GM21576 (cell line): Measurements from ENCODE around the gene STAU1.
A peak's percentile ranks its signal among the peaks of the same experiment; 100 is the strongest.
"Not testable (repeated sequence)": the region's sequence is repeated elsewhere in the genome, so short reads cannot be mapped to it uniquely, and the experiment has no call there.

Source experiments
- ATAC-seq: cut with Tn5 transposase; IDR thresholded peaks from one replicate; pipeline ENCODE4 v1.9.1; 2021; ENCODE audit warnings: mild to moderate bottlenecking, moderate library complexity; ENCODE audit not compliant: unreplicated experiment

Gene STAU1

DNA sequence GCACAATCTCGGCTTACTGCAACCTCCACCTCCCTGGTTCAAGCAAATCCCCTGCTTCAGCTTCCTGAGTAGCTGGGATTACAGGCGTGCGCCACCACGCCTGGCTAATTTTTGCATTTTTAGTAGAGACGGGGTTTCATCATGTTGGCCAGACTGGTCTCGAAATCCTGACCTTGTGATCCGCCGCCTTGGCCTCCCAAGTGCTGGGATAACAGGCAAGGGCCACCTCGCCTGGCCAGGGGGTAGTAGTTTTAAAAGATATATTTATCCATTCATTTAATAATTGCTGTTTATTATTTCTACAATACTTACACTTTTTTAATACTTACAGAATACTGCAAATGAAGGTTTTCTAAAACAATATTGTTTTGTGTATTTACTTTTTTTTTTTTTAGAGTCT, 15.6 kb upstream of the STAU1 start:
- ATAC-seq, result no peak

DNA sequence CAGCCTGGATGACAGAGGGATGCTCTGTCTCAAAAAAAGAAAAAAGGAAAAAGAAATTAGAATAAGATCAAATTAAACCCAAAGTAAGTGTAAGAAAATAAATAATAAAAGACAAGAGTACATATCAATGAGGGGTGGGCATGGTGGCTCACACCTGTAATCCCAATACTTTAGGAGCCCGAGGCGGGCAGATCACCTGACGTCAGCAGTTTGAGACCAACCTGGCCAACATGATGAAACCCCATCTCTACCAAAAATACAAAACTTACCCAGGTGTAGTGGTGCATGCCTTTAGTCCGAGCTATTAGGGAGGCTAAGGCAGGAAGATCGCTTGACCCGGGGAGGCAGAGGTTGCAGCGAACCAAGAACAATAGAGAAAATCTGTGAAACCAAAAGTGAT, 14.9 kb upstream of the STAU1 start:
- no peak for ATAC-seq

DNA sequence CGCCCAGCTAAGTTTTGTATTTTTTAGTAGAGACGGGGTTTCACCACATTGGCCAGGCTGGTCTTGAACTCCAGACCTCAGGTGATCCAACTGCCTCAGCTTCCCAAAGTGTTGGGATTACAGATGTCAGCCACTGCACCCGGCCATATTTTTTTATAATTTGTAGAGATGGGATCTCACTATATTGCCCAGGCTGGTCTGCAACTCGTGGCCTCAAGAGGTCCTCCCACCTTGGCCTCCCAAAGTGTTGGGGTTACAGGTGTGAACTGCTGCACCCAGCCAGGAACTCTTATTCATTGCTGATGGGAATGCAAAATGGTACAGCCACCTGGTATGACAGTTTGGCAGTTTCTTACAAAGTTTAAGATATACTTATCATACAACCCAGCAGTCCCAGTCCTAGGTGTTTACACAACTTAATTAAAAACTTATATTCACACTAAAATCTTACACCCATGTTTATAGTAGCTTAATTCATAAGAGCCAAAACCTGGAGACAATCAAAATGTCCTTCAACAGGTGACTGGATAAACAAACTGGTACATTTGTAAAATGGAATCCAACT, 11.7 kb upstream of the STAU1 start:
- ATAC-seq, result no peak

DNA sequence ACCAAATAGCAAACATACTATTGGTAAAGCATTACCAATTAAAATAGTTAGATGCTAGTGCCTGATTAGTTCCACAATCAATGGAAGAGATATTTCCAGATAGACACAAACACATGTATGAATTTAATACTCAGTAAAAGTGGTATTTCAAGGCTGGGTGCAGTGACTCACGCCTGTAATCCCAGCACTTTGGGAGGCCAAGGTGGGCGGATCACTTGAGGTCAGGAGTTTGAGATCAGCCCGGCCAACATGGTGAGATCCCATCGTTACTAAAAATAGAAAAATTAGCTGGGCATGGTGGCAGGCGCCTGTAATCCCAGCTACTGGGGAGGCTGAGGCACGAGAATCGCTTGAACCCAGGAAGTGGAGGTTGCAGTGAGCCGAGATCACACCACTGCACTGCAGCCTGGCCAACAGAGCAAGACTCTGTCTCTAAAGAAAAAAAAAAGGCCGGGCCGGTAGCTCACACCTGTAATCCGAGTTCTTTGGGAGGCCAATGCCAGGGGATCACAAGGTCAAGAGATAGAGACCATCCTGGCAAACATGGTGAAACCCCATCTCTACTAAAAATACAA, 4.9 kb upstream of the STAU1 start:
- ATAC-seq, result not testable (repeated sequence)

DNA sequence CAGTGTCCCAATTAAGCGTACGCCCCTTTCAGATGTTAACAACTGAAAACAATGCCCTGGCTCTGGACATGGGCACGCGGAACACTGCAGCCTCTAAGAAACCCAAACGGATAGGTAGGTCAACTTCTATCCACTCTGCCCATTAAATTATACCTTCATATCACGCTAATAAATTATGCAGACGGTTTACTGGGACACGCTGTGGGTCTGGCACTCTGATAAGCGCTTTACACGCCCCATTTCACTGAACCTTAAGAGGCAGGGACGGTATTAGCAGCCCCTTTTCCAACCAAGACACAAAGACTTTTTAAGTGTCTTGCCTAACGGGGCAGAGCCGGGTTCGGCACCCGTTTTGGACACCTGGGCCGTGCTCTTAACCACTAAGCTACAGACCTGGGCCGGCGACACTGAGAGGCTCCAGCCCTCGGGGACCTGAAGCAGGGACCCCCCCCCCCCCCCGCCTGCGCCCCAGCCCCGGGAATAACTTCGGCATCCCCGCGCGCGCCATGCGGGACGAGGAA, 744 bp downstream of the STAU1 start:
- peak; percentile 3 for ATAC-seq

DNA sequence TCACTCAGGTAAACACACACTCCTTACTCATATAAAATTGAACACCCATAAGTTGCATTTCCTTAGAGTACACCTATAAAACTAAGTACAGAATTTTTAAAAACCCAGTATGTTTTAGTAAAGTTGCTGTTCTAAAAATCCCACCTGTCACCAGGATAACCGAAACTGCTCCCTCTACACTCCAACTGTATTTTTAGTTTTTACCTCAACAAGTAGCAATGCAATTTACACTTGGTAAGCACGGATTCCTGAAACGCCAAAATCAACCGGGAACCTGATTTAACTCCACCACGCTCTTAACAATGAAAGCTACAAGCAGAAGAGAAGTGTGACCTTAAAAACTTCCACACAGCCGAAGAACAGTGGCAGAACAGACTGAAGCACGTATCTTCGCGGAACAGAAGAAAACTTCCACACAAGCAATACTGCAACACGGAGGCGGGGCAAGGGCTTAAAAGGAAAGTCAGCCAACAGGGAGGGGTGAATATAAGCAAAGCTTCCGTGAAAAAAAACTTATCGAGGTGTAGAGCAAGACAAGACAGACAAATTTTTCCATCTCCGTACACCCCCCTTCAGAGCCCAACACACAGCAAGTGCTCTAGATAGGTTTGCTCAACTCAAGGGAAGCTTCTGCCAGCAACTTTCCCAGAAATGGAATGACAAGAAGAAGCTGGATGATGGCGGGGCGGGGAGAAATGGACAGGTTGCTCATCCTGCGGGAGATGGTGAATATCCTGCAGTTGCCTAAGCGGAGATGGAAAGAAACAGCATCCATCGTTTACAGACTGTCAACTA, 1.4 kb downstream of the STAU1 start:
- ATAC-seq, result peak; percentile 37

DNA sequence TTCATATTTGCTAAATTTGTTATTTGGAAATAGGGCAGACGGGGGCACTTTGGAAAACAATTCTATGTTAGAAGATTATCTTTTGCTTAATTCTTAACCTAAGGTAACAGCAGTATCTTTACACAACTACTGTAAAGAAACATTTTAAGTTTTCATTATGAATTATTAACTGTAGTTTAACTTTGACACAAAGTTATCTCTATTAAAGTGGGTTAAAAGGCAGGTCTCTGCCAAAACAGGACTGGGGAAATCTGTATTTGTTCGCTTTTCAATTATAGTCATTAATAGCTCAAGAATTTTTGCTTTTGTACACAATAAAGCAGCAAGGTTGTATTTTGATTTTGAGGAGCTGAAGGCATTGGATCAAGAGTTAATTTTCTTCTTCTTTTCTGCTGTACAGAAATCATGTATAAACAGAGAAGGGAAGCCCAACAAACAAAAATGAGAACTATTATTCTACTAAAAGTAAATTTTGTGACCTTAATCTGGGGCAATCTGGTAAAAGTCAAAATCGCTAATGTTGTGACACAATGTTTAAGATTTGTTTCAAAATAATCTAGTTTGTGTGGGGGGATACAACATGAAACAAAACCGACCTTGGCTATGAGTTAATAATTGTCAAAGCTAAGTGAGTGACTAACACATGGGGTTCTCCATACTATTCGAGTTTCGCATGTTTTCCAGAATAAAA, 2.9 kb downstream of the STAU1 start:
- ATAC-seq, result no peak

DNA sequence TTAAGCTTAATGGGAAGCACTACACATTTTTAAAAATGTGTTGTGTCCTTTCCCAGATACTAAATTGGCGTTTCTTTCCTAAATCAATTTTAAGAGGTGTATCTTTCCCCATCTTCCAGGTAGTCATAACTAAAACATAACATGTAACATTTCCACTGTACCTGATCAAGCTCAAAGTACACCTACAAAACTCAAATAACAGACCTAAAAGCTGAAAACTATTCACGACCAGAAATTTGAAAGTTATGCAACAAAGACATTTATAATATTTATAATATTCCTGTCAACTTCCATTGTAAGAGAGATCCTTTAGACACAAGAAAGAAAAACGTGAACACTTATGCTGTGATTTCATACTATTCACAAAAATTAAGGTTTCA, 3.5 kb downstream of the STAU1 start:
- no peak for ATAC-seq

DNA sequence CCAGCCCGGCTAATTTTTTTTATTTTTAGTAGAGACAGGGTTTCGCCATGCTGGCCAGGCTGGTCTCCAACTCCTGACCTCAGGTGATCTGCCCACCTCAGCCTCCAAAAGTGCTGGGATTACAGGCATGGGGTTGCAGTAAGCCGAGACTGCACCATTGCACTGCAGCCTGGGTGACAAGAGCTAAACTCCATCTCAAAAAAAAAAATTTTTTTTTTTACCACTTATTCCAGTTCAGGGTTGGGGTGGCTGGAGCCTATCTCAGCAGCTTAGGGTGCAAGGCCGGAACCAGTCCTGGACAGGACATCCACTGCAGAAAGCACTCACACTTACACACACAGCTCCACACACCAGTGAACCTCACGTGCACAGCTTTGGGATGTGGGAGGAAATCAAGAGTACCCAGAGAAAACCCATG, 4.0 kb downstream of the STAU1 start:
- ATAC-seq, result not testable (repeated sequence)

DNA sequence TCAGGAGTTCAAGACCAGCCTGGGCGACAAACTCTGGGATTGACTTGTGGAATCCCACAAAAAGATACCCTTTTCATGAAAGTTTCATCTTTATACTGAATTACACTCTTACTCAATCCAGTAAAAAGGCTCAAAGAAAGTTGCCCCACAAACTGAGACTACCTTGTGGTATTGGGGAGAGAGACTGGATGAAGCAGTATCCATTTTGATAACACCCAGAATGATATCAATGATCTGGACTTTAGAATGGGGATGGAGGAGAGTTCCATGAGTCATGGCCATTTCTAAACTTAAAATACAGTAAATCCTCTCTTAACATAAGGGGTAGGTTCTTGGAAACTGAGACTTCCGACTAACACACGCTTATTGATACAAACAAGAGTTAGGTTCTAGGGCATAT, 4.7 kb downstream of the STAU1 start:
- ATAC-seq, result no peak

DNA sequence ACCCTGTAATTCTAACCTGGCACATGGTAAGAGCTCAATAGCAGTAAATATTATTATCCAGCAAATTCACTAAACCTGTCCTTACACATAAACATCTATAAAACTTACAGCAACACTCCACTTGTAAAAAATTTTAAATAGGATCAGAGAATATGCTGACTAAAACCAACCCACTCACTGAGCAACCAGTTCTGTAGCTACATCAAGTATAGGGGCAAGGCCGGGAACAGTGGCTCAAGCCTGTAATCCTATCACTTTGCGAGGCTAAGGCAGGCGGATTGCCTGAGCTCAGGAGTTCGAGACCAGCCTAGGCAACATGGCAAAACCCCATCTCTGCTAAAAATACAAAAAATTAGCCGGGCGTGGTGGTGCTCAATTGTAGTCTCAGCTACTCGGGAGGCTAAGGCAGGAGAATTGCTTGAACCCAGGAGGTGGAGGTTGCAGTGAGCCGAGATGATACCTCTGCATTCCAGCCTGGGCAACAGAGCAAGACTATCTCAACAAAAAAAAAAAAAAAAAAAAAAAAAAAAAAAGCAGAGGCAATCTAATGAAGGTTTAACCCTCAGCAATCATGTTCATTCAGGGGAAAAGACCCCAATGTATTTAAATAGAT, 6.8 kb downstream of the STAU1 start:
- no peak for ATAC-seq

DNA sequence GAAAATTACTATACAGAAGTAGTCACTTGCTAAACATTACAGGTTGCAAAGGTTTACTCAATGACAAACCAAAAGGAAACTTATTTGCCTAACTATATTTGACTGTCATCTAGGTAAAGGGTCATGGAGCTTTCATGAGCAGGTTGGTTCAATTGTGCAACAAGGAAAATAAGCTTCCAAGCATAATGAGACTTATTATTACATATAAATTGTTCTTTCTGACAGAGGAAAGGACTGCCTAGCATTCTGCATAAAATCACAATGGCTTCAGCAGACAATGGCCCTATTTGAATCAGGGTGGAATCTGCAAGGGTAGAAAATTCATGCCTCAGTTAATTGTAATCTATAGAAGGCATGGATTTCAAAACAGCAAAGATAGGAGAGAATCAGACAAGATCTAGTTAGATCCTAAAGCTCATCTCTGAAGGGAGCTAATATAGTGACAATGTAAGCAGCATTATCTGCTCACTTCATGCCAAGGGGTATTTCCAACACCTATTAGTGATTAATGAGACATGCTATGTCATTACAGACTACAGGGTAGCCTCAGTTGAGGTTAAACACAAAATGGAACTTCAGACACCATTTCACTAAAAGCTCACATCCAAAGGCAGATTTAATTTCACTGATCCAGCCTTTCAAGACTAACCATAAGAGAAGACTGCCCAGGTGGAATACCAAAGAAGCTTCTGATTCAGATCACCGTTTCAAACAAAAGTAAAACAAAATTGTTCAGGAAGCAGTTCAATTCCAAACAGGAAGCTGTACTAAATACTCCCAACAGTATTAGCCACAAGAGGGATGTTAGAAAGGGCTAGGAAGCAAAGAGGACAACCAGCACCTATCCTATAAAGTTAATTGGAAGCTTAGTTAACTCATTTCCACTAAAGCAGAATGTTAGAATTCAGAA, 8.5 kb downstream of the STAU1 start:
- no peak for ATAC-seq

DNA sequence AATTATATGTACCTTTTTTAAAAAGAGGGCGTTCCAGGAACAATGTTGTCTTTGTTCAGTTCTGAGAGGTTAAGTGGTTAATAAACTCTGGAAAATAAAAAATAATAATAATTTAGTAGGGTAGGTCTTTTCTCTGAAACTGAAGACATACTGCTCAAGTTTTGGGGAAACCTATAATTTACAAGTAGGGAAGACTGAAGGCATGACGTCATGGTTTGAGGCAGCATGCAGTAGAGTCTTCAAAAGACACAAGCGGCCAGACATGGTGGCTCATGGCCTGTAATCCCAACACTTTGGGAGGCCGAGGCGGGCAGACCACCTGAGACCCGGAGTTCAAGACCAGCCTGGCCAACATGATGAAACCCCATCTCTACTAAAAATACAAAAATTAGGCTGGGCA, 14.0 kb downstream of the STAU1 start:
- no peak for ATAC-seq

DNA sequence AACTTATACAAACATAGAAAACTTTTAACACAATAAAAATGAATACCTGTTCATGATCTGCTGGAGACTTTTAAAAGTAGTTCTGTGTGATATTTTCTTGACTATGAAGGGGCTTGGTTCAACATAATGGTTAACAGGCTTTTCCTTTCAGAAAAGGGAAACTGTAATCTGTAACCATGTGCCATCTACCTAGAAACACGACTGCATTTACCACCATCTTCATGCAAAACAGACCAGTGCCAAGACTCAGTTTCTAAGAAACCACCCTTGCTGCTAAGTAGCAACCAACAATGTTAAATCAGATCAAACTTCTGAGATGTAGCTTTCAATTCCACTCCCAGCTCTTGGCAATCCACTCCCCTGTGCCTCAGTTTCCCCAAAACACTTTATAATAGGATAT, 15.7 kb downstream of the STAU1 start:
- ATAC-seq, result no peak

DNA sequence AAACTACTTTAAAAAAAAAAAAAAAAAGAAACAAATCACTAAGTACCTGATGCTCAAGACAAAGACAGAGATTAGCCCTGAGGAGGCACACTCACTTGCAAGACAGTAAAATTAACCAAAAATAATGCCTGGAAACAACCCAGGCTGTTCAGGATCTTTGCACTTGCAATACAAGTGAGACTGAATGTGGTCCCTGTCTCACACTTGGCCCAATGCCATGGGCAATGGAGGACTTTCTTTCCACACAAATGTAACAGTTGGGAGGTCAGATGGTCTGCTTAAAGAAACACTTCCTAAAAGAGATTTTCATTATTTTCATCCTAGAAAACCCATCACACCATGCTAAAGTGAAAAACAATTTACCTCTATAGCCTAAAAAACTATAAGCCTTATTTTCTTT, 16.2 kb downstream of the STAU1 start:
- no peak for ATAC-seq

DNA sequence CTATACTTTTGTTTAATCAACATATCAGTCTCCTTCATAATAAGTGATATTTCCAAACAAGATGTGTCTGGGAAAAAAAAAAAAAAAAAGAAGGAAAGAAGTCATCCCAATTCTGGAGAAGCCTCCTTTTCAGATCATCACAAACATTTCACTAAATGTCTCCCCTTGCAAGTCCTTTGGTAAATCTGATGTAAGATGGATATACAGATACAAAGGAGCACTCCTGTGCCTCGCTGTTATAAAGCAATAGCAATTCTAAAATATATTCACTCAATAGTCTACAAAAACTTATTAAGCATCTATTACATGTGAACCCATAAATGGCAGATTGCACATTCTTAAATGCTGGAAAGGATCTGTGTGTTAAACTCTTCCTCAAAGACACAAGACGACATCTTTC, 17.4 kb downstream of the STAU1 start:
- ATAC-seq, result no peak

DNA sequence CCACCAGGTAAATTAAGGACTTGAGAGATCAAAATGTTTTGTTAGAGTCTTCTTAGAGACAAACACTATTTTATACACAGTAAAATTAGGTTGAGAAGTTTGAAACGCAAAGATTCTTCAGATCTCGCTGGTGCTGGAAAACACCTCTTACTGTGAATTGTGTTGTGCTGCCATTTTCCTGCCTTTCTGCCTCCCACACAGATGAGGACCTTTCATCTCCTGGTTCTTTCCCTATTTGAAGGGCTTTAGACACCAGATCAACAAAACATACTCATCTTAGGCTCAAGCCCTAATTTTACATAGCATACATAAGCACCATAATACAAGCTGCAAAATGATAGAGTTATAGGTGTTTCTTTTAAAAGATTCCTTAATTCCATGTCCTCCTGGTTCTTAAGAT, 18.6 kb downstream of the STAU1 start:
- no peak for ATAC-seq

DNA sequence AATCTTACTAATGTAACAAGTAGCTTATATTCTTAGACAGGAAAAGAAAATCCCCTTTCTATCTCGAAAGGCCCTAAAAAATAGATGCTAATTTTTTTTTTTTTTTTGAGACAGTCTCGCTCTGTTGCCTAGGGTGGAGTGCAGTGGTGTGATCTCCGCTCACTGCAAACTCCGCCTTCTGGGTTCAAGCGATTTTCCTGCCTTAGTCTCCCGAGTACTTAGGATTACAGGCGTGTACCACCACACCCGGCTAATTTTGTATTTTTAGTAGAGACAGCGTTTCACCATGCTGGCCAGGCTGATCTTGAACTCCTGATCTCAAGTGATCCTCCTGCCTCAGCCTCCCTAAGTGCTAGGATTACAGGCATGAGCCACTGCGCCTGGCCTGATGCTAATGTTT, 19.3 kb downstream of the STAU1 start:
- not testable (repeated sequence) for ATAC-seq

DNA sequence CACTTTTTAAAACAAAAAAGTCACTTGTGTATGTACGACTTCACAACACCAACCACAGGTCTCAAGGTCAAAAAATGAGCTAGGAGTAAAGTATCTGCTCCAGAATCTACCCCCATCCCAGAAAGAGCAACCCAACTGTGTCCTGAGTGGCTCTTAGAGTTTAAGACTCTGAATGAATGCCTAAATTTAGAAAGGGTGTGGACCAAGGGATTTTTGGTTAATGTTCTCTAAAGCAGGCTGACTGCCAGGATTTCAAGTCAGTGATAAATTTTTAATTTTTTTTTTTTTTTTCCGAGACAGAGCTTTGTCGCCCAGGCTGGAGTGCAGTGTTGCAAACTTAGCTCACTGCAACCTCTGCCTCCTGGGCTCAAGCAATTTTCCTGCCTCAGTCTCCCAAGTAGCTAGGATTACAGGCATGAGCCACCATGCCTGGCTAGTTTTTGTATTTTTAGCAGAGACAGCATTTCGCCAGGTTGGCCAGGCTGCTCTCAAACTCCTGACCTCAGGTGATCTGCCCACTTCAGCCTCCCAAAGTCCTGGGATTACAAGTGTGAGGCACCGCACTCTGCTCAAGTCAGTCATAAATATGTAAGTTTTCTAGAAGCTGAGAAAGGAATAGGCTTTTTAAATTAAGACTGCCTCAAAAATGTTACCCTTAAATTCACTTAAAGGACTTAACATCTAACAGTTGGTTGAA, 20.2 kb downstream of the STAU1 start:
- ATAC-seq, result no peak
